Stimulated activated CD8-positive, alpha-beta memory T cell treated with anti-CD3 and anti-CD28 coated beads, Interleukin-15, amount 100 ng/mL, for 24 hours (primary cell): Measurements from ENCODE around the gene FBXL2.
A peak's percentile ranks its signal among the peaks of the same experiment; 100 is the strongest.
"Not testable (repeated sequence)": the region's sequence is repeated elsewhere in the genome, so short reads cannot be mapped to it uniquely, and the experiment has no call there.

Source experiments
- DNase-seq: peaks from one replicate; pipeline ENCODE4 v3.0.0-alpha.2; 2020; ENCODE audit warnings: low read depth

The FBXL2 gene

GRCh38 chr3:33317963-33318709 lies 40.9 kb downstream of the FBXL2 start:
- no peak for DNase-seq

- DNase-seq, result no peak
These were observed 41.6 kb downstream of the FBXL2 start for GRCh38 chr3:33318710-33319380.

GRCh38 chr3:33322412-33322811 lies 45.2 kb downstream of the FBXL2 start:
- no peak for DNase-seq

- no peak for DNase-seq
These were observed 54.2 kb downstream of the FBXL2 start for GRCh38 chr3:33331414-33331813.

GRCh38 chr3:33334364-33334763 lies 57.1 kb downstream of the FBXL2 start:
- DNase-seq, result no peak

- DNase-seq, result not testable (repeated sequence)
These were observed 61.8 kb downstream of the FBXL2 start for GRCh38 chr3:33338936-33339465.

- no peak for DNase-seq
These were observed 62.5 kb downstream of the FBXL2 start for GRCh38 chr3:33339758-33340157.

GRCh38 chr3:33355611-33356010 lies 78.4 kb downstream of the FBXL2 start:
- no peak for DNase-seq

GRCh38 chr3:33358172-33358781 lies 81.0 kb downstream of the FBXL2 start:
- no peak for DNase-seq

- no peak for DNase-seq
These were observed 83.0 kb downstream of the FBXL2 start for GRCh38 chr3:33360136-33360825.

GRCh38 chr3:33363113-33363800 lies 86.0 kb downstream of the FBXL2 start:
- DNase-seq, result no peak

GRCh38 chr3:33364060-33364459 lies 86.8 kb downstream of the FBXL2 start:
- no peak for DNase-seq

GRCh38 chr3:33364531-33365128 lies 87.4 kb downstream of the FBXL2 start:
- DNase-seq, result no peak

- no peak for DNase-seq
These were observed 95.2 kb downstream of the FBXL2 start for GRCh38 chr3:33372218-33373081.

- DNase-seq, result no peak
These were observed 95.8 kb downstream of the FBXL2 start for GRCh38 chr3:33373082-33373437.

GRCh38 chr3:33377489-33377888 lies 100.2 kb downstream of the FBXL2 start:
- no peak for DNase-seq

- no peak for DNase-seq
These were observed 100.7 kb downstream of the FBXL2 start for GRCh38 chr3:33377931-33378330.

- no peak for DNase-seq
These were observed 103.4 kb downstream of the FBXL2 start for GRCh38 chr3:33380653-33381052.

- no peak for DNase-seq
These were observed 106.7 kb downstream of the FBXL2 start for GRCh38 chr3:33383951-33384350.

- peak; percentile 3 for DNase-seq
These were observed 108.2 kb downstream of the FBXL2 start for GRCh38 chr3:33385423-33385822.
